Lower lobe of right lung (tissue), 2 donors: ENCODE data around the gene BTNL9. TPM values are rescaled to one million over a fixed set of nuclear protein-coding genes. Genes with fewer than 3 reads are reported as not detected.
A peak's percentile ranks its signal among the peaks of the same experiment; 100 is the strongest.

Source experiments
- ATAC-seq, 2 donors: fragments of 200-7000 bp; cut with Tn5 transposase; one replicate each; pipeline ENCODE4 v1.9.1; 2020 to 2022; ENCODE audit warnings: mild to moderate bottlenecking in 2 of 2, moderate library complexity in 2 of 2
- DNase-seq: peaks from one replicate; pipeline ENCODE4 v3.0.0-alpha.2; 2020
- H3K27ac ChIP-seq: fragments of 200-600 bp; one replicate; pipeline ENCODE4 v1.8.0; 2022
- H3K27me3 ChIP-seq: fragments of 200-600 bp; one replicate; pipeline ENCODE4 v1.8.0; 2022; ENCODE audit warnings: low read depth
- H3K36me3 ChIP-seq: fragments of 200-600 bp; one replicate; pipeline ENCODE4 v1.8.0; 2022; ENCODE audit warnings: mild to moderate bottlenecking
- H3K4me1 ChIP-seq: fragments of 200-600 bp; one replicate; pipeline ENCODE4 v1.8.0; 2022
- H3K4me3 ChIP-seq: fragments of 200-600 bp; one replicate; pipeline ENCODE4 v1.8.0; 2022; ENCODE audit warnings: mild to moderate bottlenecking
- H3K9me3 ChIP-seq: fragments of 200-600 bp; one replicate; pipeline ENCODE4 v1.8.0; 2022
- intact Hi-C: fragments of 100-400 bp; cut with DNase I; formaldehyde crosslinking; loops from one replicate; pipeline ENCODE4 v1.11.0; 2022
- total RNA-seq: library from RNA; stranded (reverse); fragmentation: NEBNext Ultra II Directional; extraction: Animal tissue kit (Norgen Biotek cat#: 25700); gene quantifications from one replicate; pipeline ENCODE4 v1.2.1, GENCODE V29; 2021
- TF ChIP-seq, protein P1 (sequence below): fragments of 200-600 bp; IDR thresholded peaks from one replicate; pipeline ENCODE4 v1.8.0; 2022; ENCODE audit warnings: antibody characterized with exemption, mild to moderate bottlenecking
- donor health status: DM: no; HTN: yes; CAD: no; lungs with severe emphysema.

Gene BTNL9
- total RNA-seq, 1 donor from 2014 or later, result 125 TPM

- H3K27ac ChIP-seq, result no peak overlapping the region
- TF ChIP-seq, protein P1, sequence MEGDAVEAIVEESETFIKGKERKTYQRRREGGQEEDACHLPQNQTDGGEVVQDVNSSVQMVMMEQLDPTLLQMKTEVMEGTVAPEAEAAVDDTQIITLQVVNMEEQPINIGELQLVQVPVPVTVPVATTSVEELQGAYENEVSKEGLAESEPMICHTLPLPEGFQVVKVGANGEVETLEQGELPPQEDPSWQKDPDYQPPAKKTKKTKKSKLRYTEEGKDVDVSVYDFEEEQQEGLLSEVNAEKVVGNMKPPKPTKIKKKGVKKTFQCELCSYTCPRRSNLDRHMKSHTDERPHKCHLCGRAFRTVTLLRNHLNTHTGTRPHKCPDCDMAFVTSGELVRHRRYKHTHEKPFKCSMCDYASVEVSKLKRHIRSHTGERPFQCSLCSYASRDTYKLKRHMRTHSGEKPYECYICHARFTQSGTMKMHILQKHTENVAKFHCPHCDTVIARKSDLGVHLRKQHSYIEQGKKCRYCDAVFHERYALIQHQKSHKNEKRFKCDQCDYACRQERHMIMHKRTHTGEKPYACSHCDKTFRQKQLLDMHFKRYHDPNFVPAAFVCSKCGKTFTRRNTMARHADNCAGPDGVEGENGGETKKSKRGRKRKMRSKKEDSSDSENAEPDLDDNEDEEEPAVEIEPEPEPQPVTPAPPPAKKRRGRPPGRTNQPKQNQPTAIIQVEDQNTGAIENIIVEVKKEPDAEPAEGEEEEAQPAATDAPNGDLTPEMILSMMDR, result no peak
- ATAC-seq (no peak), DNase-seq (no peak)
- H3K36me3 ChIP-seq, result no peaks in the 10 kb centered on the region
- H3K4me3 ChIP-seq, result no peak overlapping the region
- H3K9me3 ChIP-seq, result no peaks in the 10 kb centered on the region
- peaks cover 6% of the 10 kb centered on the region for H3K27me3 ChIP-seq
- no peaks in the 10 kb centered on the region for H3K4me1 ChIP-seq
- intact Hi-C loops, result no loop called here
Measured at GRCh38 chr5:181084621-181085195, 44.6 kb downstream of the BTNL9 start.

- H3K4me1 ChIP-seq, result no peaks in the 10 kb centered on the region
- intact Hi-C loops, result no loop called here
- H3K4me3 ChIP-seq, result no peak overlapping the region
- H3K27ac ChIP-seq, result no peak overlapping the region
- H3K36me3 ChIP-seq, result no peaks in the 10 kb centered on the region
- H3K27me3 ChIP-seq, result peaks cover 3% of the 10 kb centered on the region
- no peak for DNase-seq
- no peaks in the 10 kb centered on the region for H3K9me3 ChIP-seq
- TF ChIP-seq, protein P1, result no peak
- no peak for ATAC-seq
Measured at GRCh38 chr5:181086026-181086883, 46.2 kb downstream of the BTNL9 start.

- intact Hi-C loops, result no loop called here
- ATAC-seq (no peak), DNase-seq (no peak)
- Histone ChIP-seq H3K9me3 (no peaks in the 10 kb centered on the region), H3K27ac (no peak overlapping the region), H3K4me1 (no peaks in the 10 kb centered on the region), H3K36me3 (no peaks in the 10 kb centered on the region), H3K4me3 (no peak overlapping the region), H3K27me3 (peaks cover 3% of the 10 kb centered on the region)
- TF ChIP-seq, protein P1, result no peak
Measured at GRCh38 chr5:181086884-181087205, 46.8 kb downstream of the BTNL9 start.

GRCh38 chr5:181087309-181087708 lies 47.2 kb downstream of the BTNL9 start:
- Histone ChIP-seq H3K9me3 (no peaks in the 10 kb centered on the region), H3K4me1 (no peaks in the 10 kb centered on the region), H3K4me3 (no peak overlapping the region), H3K27me3 (peaks cover 3% of the 10 kb centered on the region), H3K27ac (no peak overlapping the region), H3K36me3 (no peaks in the 10 kb centered on the region)
- ATAC-seq (no peak), DNase-seq (no peak)
- TF ChIP-seq, protein P1, result no peak
- intact Hi-C loops, result no loop called here

DNA sequence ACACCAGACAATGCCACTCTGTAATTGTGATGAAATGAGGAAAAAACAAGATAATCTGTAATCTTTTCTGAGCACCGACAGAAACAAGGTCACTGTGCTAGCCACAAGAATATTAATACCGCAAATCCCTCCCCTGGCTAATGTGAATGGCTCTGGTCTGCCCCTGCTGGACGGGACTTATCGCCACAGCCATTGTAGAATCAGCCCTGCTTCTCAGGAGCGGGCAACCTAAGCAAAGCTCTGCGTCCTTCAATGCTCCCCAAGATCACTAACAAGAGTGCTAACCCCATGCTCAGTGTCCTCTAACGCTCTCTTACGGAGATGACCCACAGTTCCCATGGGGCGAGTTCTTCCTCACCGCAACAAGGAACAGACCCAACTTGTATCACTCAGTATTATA lies 48.2 kb downstream of the BTNL9 start:
- intact Hi-C loops, result no loop called here
- H3K4me1 ChIP-seq, result no peaks in the 10 kb centered on the region
- DNase-seq (no peak), ATAC-seq (no peak)
- no peaks in the 10 kb centered on the region for H3K9me3 ChIP-seq
- H3K4me3 ChIP-seq, result no peak overlapping the region
- H3K27ac ChIP-seq, result no peak overlapping the region
- no peaks in the 10 kb centered on the region for H3K36me3 ChIP-seq
- no peaks in the 10 kb centered on the region for H3K27me3 ChIP-seq
- TF ChIP-seq, protein P1, result peak; percentile 23
